ENCODE results near the gene ZSCAN21.

DNA sequence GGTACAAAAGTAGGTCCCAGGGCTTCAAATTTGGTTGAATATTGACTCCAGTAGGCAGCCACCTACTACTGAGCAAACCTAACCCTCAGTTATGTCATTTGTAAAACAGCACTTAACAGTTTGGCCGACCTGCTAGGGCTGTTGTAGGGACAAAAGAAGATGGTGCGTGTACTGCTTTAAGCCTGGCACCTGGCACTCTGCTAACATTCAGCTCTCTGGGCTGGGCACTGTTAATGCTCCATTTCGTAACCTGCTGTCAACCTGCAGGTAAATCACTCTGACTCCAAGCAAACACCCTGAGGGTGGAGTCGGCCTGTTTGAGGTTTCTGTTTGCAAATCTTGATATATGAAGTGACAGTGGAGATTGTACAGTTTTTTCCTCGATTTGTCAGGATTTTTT is 27.0 kb upstream of the ZSCAN21 start:
- TF ChIP-seq, protein P1, sequence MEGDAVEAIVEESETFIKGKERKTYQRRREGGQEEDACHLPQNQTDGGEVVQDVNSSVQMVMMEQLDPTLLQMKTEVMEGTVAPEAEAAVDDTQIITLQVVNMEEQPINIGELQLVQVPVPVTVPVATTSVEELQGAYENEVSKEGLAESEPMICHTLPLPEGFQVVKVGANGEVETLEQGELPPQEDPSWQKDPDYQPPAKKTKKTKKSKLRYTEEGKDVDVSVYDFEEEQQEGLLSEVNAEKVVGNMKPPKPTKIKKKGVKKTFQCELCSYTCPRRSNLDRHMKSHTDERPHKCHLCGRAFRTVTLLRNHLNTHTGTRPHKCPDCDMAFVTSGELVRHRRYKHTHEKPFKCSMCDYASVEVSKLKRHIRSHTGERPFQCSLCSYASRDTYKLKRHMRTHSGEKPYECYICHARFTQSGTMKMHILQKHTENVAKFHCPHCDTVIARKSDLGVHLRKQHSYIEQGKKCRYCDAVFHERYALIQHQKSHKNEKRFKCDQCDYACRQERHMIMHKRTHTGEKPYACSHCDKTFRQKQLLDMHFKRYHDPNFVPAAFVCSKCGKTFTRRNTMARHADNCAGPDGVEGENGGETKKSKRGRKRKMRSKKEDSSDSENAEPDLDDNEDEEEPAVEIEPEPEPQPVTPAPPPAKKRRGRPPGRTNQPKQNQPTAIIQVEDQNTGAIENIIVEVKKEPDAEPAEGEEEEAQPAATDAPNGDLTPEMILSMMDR (conservative IDR thresholded peaks at IDR 0.05): no peak
- TF ChIP-seq ZFX (IDR thresholded peaks at IDR 0.05): no peak
